Activated B cell treated with CpG ODN at 0.5 μM for 24 hours (primary cell): Measurements from ENCODE around the gene PPM1J. TPM values are rescaled to one million over a fixed set of nuclear protein-coding genes. Genes with fewer than 3 reads are reported as not detected.

ENCODE experiments used
- ATAC-seq: fragments of 200-7000 bp; cut with Tn5 transposase; one replicate; pipeline ENCODE4 v1.10.0; 2021; ENCODE audit warnings: low read depth, mild to moderate bottlenecking, moderate library complexity
- CTCF ChIA-PET: fragments of 350-600 bp; sonication (Branson Sonifier 250); formaldehyde crosslinking; loops from one replicate; lab custom pipeline; 2021; ENCODE audit warnings: antibody characterized with exemption; lab: Charles Lee
- POLR2A ChIA-PET: fragments of 350-600 bp; sonication (Branson Sonifier 250); formaldehyde crosslinking; loops from one replicate; lab custom pipeline; 2021; ENCODE audit warnings: antibody characterized with exemption; lab: Charles Lee
- DNase-seq: peaks from one replicate; pipeline ENCODE4 v3.0.0; 2022
- H3K27ac Mint-ChIP-seq: one replicate; pipeline ENCODE4 v1.8.0; 2020; ENCODE audit warnings: mixed read lengths
- H3K27me3 Mint-ChIP-seq: one replicate; pipeline ENCODE4 v1.8.0; 2021; ENCODE audit warnings: mixed read lengths
- H3K36me3 Mint-ChIP-seq: one replicate; pipeline ENCODE4 v1.8.0; 2021; ENCODE audit warnings: low read depth, mixed read lengths
- H3K4me1 Mint-ChIP-seq: one replicate; pipeline ENCODE4 v1.8.0; 2021; ENCODE audit warnings: mixed read lengths
- H3K4me3 Mint-ChIP-seq: one replicate; pipeline ENCODE4 v1.8.0; 2020; ENCODE audit warnings: mild to moderate bottlenecking, mixed read lengths
- H3K9me3 Mint-ChIP-seq: one replicate; pipeline ENCODE4 v1.8.0; 2020; ENCODE audit warnings: mixed read lengths
- intact Hi-C: fragments of 100-400 bp; cut with micrococcal nuclease; formaldehyde crosslinking; loops from one replicate; pipeline ENCODE4 v1.15.1; 2024
- total RNA-seq: library from RNA; stranded (reverse); gene quantifications from 2 replicates; pipeline ENCODE4 v1.2.3, GENCODE V29; 2022
- TF ChIP-seq, protein P1 (sequence below): fragments of 200-600 bp; IDR thresholded peaks from one replicate; pipeline ENCODE4 v1.8.0; 2022; ENCODE audit warnings: antibody characterized with exemption, mild to moderate bottlenecking

PPM1J gene
- total RNA-seq, 1 donor from 2014 or later: 0.75 TPM

DNA sequence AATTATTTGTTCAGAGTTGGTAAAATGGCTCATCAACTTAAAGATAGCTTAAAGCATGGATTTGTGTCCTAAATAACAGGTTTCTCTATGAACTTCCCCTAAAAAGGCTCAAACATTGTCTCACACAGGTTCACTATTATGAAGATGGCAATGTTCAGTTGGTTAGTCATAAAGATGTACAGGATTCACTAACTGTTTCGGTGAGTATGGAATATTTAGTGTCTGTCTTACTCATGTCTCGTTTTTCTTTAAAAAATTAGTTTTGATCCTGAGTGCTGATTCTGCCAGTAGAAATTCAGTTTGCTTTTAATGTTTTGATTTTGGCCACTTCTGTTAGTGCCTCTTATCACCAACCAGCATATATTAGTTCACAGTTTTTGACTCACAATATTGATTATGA, 48.2 kb downstream of the PPM1J start:
- H3K4me1 Mint-ChIP-seq: peaks cover 11% of the 10 kb centered on the region
- H3K27me3 Mint-ChIP-seq: no peaks in the 10 kb centered on the region
- peaks cover 84% of the 10 kb centered on the region for H3K36me3 Mint-ChIP-seq
- CTCF ChIA-PET: no interaction called here
- POLR2A ChIA-PET: no interaction called here
- TF ChIP-seq, protein P1, sequence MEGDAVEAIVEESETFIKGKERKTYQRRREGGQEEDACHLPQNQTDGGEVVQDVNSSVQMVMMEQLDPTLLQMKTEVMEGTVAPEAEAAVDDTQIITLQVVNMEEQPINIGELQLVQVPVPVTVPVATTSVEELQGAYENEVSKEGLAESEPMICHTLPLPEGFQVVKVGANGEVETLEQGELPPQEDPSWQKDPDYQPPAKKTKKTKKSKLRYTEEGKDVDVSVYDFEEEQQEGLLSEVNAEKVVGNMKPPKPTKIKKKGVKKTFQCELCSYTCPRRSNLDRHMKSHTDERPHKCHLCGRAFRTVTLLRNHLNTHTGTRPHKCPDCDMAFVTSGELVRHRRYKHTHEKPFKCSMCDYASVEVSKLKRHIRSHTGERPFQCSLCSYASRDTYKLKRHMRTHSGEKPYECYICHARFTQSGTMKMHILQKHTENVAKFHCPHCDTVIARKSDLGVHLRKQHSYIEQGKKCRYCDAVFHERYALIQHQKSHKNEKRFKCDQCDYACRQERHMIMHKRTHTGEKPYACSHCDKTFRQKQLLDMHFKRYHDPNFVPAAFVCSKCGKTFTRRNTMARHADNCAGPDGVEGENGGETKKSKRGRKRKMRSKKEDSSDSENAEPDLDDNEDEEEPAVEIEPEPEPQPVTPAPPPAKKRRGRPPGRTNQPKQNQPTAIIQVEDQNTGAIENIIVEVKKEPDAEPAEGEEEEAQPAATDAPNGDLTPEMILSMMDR: no peak
- no peak for ATAC-seq
- intact Hi-C loops: no loop called here
- H3K27ac Mint-ChIP-seq: no peak overlapping the region
- DNase-seq: no peak
- no peaks in the 10 kb centered on the region for H3K9me3 Mint-ChIP-seq
- H3K4me3 Mint-ChIP-seq: no peak overlapping the region

DNA sequence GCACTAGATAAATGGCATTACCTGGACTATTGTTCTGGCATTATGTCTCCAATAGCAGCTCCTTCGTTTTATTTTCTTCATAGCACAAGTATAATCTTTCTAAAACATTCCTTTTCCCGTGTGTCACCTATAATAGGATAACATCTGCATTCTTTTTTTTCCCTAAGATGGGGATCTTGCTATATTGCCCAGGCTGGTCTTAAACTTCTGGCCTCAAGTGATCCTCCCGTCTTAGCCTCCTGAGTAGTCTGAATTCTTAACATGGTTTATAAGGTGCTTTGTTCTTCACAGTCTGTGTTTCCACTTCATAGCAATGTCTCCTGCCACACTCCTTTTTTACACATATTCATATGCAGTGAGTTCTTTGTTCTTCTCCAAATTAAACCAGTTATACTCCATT, 49.3 kb downstream of the PPM1J start:
- H3K27ac Mint-ChIP-seq: peak overlapping the region; percentile 14
- no peaks in the 10 kb centered on the region for H3K9me3 Mint-ChIP-seq
- intact Hi-C loops: no loop called here
- no peak overlapping the region for H3K4me3 Mint-ChIP-seq
- ATAC-seq: no peak
- ChIA-PET POLR2A (interaction anchor here (0.5 kb wide), 1 partner anchor 81 kb away, joined by 3 read pairs; no protein-coding TSS in a partner anchor), CTCF (no interaction called here)
- no peak for DNase-seq
- TF ChIP-seq, protein P1: no peak
- peaks cover 86% of the 10 kb centered on the region for H3K36me3 Mint-ChIP-seq
- H3K27me3 Mint-ChIP-seq: no peaks in the 10 kb centered on the region
- H3K4me1 Mint-ChIP-seq: peaks cover 11% of the 10 kb centered on the region

Other genes starting within 250 kb of the PPM1J start
- 1.0 and 1.4 TPM in 2 replicates for gene WNT2B, start 206.4 kb downstream of the PPM1J start, total RNA-seq
- 12.4 and 13.8 TPM in 2 replicates for gene ST7L, start 96.2 kb downstream of the PPM1J start, total RNA-seq
- gene CAPZA1, start 95.5 kb downstream of the PPM1J start, total RNA-seq: 221 and 227 TPM in 2 replicates
- gene MOV10, start 40.7 kb downstream of the PPM1J start, total RNA-seq: 33.3 and 36.4 TPM in 2 replicates
- gene RHOC, start 8.2 kb downstream of the PPM1J start, total RNA-seq: 11.5 and 13.5 TPM in 2 replicates
- 17.8 and 17.9 TPM in 2 replicates for gene SLC16A1, start 240.9 kb upstream of the PPM1J start, total RNA-seq